ENCODE data around the gene RFX8.

RFX8 gene

GRCh38 chr2:101356521-101356920, 118.4 kb downstream of the RFX8 start:
- H3K9me3 ChIP-seq (ENCODE audit: control insufficient read depth, insufficient read depth, low read depth, low read length), result no peaks in the 10 kb centered on the region
- POLR2A ChIA-PET, result no interaction called here
- TF ChIP-seq, protein P1, sequence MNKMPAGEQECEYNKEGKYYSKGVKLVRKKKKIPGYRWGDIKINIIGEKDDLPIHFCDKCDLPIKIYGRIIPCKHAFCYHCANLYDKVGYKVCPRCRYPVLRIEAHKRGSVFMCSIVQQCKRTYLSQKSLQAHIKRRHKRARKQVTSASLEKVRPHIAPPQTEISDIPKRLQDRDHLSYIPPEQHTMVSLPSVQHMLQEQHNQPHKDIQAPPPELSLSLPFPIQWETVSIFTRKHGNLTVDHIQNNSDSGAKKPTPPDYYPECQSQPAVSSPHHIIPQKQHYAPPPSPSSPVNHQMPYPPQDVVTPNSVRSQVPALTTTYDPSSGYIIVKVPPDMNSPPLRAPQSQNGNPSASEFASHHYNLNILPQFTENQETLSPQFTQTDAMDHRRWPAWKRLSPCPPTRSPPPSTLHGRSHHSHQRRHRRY (tag by site-specific recombination; IDR thresholded peaks at IDR 0.05), result no peak
- H3K36me3 ChIP-seq (ENCODE audit: control insufficient read depth in 2 of 2, insufficient read depth in 1 of 2, low read length in 2 of 2), result no peaks in the 10 kb centered on the region
- H3K4me3 ChIP-seq (ENCODE audit: low read depth, low read length), result no peak overlapping the region
- no peaks in the 10 kb centered on the region for H3K4me1 ChIP-seq (ENCODE audit: control insufficient read depth, insufficient read depth, low read length)
- no peak overlapping the region for H3K27ac ChIP-seq (ENCODE audit: extremely low read depth, low read depth, low read length)
- CTCF ChIA-PET, result interaction anchor here (1.2 kb wide), 1 partner anchor 14 kb away, joined by 4 read pairs; no protein-coding TSS in a partner anchor

DNA sequence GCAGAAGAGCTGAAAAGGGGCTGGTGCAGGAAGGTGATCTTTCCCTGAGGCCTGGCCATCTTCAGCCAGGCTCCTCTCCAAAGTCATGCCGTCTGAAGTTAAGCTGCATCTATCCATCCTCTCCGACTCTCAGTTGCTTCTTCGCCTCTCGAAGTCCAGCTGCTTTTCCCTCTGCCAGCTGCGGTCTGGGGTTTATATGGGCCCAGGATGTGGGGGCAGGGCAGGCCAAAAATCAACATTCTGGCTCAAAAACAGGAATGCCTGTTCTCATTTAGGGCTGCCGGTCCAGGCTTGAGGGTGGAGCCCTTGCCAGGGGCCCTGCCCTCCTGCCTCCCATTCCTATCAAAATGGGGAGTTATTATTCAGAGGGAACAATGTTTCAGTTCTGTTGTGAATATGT, 118.9 kb downstream of the RFX8 start:
- TF ChIP-seq ZNF19 (tag by site-specific recombination; IDR thresholded peaks at IDR 0.05; ENCODE audit: low read depth) (no peak), ZNF366 (tag by site-specific recombination; conservative IDR thresholded peaks at IDR 0.05) (no peak), ZNF76 (tag by site-specific recombination; IDR thresholded peaks at IDR 0.05; ENCODE audit: borderline replicate concordance, low read depth) (no peak), ZNF513 (tag by site-specific recombination; IDR thresholded peaks at IDR 0.05) (no peak), ZNF292 (tag by site-specific recombination; IDR thresholded peaks at IDR 0.05; ENCODE audit: borderline replicate concordance, low read depth) (no peak), ZNF549 (tag by site-specific recombination; IDR thresholded peaks at IDR 0.05) (no peak), ZNF138 (tag by site-specific recombination; IDR thresholded peaks at IDR 0.05; ENCODE audit: borderline replicate concordance) (no peak), ZNF155 (tag by site-specific recombination; IDR thresholded peaks at IDR 0.05) (no peak), ZBTB7A (tag by site-specific recombination; IDR thresholded peaks at IDR 0.05; ENCODE audit: low read depth) (no peak), TRIM28 (IDR thresholded peaks at IDR 0.05; ENCODE audit: borderline replicate concordance, low read length) (no peak), GLIS2 (tag by site-specific recombination; IDR thresholded peaks at IDR 0.05) (no peak), ZNF624 (tag by site-specific recombination; IDR thresholded peaks at IDR 0.05) (no peak), ZNF175 (tag by site-specific recombination; IDR thresholded peaks at IDR 0.05) (no peak), KLF10 (tag by site-specific recombination; IDR thresholded peaks at IDR 0.05) (no peak), KLF8 (tag by site-specific recombination; IDR thresholded peaks at IDR 0.05) (no peak), ZNF660 (tag by site-specific recombination; IDR thresholded peaks at IDR 0.05) (no peak), ZNF558 (tag by site-specific recombination; IDR thresholded peaks at IDR 0.05) (no peak), OSR2 (tag by site-specific recombination; IDR thresholded peaks at IDR 0.05) (no peak)
- TF ChIP-seq, protein P2, sequence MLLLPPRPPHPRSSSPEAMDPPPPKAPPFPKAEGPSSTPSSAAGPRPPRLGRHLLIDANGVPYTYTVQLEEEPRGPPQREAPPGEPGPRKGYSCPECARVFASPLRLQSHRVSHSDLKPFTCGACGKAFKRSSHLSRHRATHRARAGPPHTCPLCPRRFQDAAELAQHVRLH (tag by site-specific recombination; IDR thresholded peaks at IDR 0.05), result no peak
- ChIA-PET CTCF (interaction anchor here (1.2 kb wide), 1 partner anchor 14 kb away, joined by 4 read pairs; no protein-coding TSS in a partner anchor), POLR2A (no interaction called here)
- no peak overlapping the region for H3K4me3 ChIP-seq (ENCODE audit: low read depth, low read length)
- H3K27ac ChIP-seq (ENCODE audit: extremely low read depth, low read depth, low read length), result no peak overlapping the region
- H3K9me3 ChIP-seq (ENCODE audit: control insufficient read depth, insufficient read depth, low read depth, low read length), result no peaks in the 10 kb centered on the region
- H3K36me3 ChIP-seq (ENCODE audit: control insufficient read depth in 2 of 2, insufficient read depth in 1 of 2, low read length in 2 of 2), result no peaks in the 10 kb centered on the region
- H3K4me1 ChIP-seq (ENCODE audit: control insufficient read depth, insufficient read depth, low read length), result no peaks in the 10 kb centered on the region

- ChIA-PET CTCF (interaction anchor here (1.2 to 2.0 kb wide), 2 partner anchors 13 kb away, joined by 4 to 14 read pairs; no protein-coding TSS in a partner anchor), POLR2A (no interaction called here)
- Histone ChIP-seq H3K4me3 (ENCODE audit: low read depth, low read length) (no peak overlapping the region), H3K9me3 (ENCODE audit: control insufficient read depth, insufficient read depth, low read depth, low read length) (no peaks in the 10 kb centered on the region), H3K36me3 (ENCODE audit: control insufficient read depth in 2 of 2, insufficient read depth in 1 of 2, low read length in 2 of 2) (no peaks in the 10 kb centered on the region), H3K27ac (ENCODE audit: extremely low read depth, low read depth, low read length) (no peak overlapping the region), H3K4me1 (ENCODE audit: control insufficient read depth, insufficient read depth, low read length) (no peaks in the 10 kb centered on the region)
- TF ChIP-seq GLIS2 (tag by site-specific recombination; IDR thresholded peaks at IDR 0.05) (no peak), PATZ1 (tag by site-specific recombination; IDR thresholded peaks at IDR 0.05) (no peak), ZNF24 (tag by site-specific recombination; IDR thresholded peaks at IDR 0.05) (no peak)
Measured at GRCh38 chr2:101355401-101356054, 119.4 kb downstream of the RFX8 start.

Measured in HEK293 (cell line).